ENCODE data around the gene PTPRE.

DNA sequence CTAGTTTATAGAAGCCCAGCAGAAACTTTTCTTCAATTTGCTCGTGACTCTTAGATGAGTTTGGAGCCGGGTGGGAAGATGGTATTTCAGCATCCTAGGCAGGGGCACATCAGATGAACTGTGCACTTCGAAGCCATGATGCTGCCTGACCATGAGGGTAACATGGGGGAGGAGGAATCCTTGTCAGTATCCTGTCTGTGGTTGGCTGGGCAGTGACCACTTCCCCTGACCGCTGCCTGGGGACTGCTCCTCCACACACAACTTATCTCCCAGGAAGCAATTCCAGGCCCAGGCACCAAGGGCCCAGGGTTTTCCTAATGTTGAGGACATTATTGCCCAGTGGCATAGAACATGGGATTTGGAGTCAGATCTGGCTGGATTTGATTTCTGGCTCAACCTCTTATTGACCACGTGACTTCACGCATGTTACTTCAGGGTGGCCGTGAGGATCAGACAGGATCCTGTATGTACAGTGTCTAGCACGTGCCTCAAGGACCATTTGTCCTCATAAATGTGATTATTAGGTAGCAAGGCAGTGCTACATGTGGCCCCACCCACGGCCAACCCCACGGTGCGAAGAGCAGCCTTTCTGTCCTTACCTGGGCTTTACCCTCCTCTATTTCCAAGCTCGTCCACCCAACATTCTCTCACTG lies 65.2 kb downstream of the PTPRE start:
- no peak for TF ChIP-seq GABPB1 (CRISPR knock-in tag; IDR thresholded peaks at IDR 0.05)
- no peak for TF ChIP-seq ELF4 (CRISPR knock-in tag; IDR thresholded peaks at IDR 0.05; ENCODE audit: low read depth)
- TF ChIP-seq, protein P1, sequence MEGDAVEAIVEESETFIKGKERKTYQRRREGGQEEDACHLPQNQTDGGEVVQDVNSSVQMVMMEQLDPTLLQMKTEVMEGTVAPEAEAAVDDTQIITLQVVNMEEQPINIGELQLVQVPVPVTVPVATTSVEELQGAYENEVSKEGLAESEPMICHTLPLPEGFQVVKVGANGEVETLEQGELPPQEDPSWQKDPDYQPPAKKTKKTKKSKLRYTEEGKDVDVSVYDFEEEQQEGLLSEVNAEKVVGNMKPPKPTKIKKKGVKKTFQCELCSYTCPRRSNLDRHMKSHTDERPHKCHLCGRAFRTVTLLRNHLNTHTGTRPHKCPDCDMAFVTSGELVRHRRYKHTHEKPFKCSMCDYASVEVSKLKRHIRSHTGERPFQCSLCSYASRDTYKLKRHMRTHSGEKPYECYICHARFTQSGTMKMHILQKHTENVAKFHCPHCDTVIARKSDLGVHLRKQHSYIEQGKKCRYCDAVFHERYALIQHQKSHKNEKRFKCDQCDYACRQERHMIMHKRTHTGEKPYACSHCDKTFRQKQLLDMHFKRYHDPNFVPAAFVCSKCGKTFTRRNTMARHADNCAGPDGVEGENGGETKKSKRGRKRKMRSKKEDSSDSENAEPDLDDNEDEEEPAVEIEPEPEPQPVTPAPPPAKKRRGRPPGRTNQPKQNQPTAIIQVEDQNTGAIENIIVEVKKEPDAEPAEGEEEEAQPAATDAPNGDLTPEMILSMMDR (IDR thresholded peaks at IDR 0.05) = no peak
- no peak for TF ChIP-seq ARID4B (CRISPR knock-in tag; IDR thresholded peaks at IDR 0.05; ENCODE audit: borderline replicate concordance)
- TF ChIP-seq JUN (CRISPR knock-in tag; IDR thresholded peaks at IDR 0.05) = no peak
